Fibroblast of villous mesenchyme (primary cell): ENCODE measurements around the gene TTLL9. TPM values are rescaled to one million over a fixed set of nuclear protein-coding genes. Genes with fewer than 3 reads are reported as not detected.

Source experiments
- DNase-seq: peaks from one replicate; pipeline ENCODE4 v3.0.0-alpha.2; 2010; ENCODE audit warnings: low read depth
- H3K4me3 ChIP-seq: 2 replicates; pipeline ENCODE4 v1.5.1; 2011; ENCODE audit warnings: low read depth, mild to moderate bottlenecking, low read length
- CTCF ChIP-seq: IDR thresholded peaks from 2 replicates; pipeline ENCODE4 v1.5.1; 2012; ENCODE audit warnings: low read depth, mild to moderate bottlenecking, low read length; ENCODE audit not compliant: insufficient read depth
- total RNA-seq: library from RNA; depleted of rRNA; stranded (reverse); fragments of >200 nt; gene quantifications from 2 replicates; pipeline ENCODE4 v1.2.3, GENCODE V29; 2012

Gene TTLL9
- total RNA-seq, 1 donor = not detected

GRCh38 chr20:31903627-31904386 lies 33.4 kb downstream of the TTLL9 start:
- no peak for TF ChIP-seq CTCF
- no peak overlapping the region for H3K4me3 ChIP-seq
- no peak for DNase-seq

- TF ChIP-seq CTCF = no peak
- no peak for DNase-seq
- H3K4me3 ChIP-seq = no peak overlapping the region
These were observed 35.6 kb downstream of the TTLL9 start for GRCh38 chr20:31906001-31906400.

DNA sequence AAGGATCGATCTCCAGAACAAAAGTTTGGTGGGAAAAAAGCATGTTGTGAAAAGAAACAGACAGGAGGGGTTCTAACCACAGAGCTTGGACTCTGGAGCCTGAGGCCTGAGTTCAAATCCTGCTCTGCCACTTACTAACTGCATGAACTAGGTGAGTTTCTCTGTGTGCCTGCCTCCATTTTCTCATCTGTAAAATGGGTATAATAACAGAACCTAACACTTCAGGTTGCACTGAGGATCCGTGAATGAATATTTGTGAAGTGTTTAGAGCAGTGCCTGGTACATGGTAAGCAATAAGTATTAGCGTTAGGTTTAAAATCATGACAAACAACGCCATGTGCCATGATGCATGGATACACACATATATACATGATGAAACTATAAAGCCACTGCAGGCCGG lies 36.6 kb downstream of the TTLL9 start:
- no peak overlapping the region for H3K4me3 ChIP-seq
- DNase-seq = no peak
- TF ChIP-seq CTCF = no peak

GRCh38 chr20:31908016-31908415 lies 37.6 kb downstream of the TTLL9 start:
- TF ChIP-seq CTCF = no peak
- no peak overlapping the region for H3K4me3 ChIP-seq
- no peak for DNase-seq

GRCh38 chr20:31908424-31908823 lies 38.0 kb downstream of the TTLL9 start:
- no peak for TF ChIP-seq CTCF
- H3K4me3 ChIP-seq = no peak overlapping the region
- DNase-seq = no peak

- no peak for DNase-seq
- no peak overlapping the region for H3K4me3 ChIP-seq
- no peak for TF ChIP-seq CTCF
These were observed 39.0 kb downstream of the TTLL9 start for GRCh38 chr20:31909253-31910070.
